ENCODE measurements around the gene GBF1. TPM values are rescaled to one million over a fixed set of nuclear protein-coding genes. Genes with fewer than 3 reads are reported as not detected.

The GBF1 gene
- polyA plus RNA-seq, 1 donor from 2014 or later: 14.9 TPM

DNA sequence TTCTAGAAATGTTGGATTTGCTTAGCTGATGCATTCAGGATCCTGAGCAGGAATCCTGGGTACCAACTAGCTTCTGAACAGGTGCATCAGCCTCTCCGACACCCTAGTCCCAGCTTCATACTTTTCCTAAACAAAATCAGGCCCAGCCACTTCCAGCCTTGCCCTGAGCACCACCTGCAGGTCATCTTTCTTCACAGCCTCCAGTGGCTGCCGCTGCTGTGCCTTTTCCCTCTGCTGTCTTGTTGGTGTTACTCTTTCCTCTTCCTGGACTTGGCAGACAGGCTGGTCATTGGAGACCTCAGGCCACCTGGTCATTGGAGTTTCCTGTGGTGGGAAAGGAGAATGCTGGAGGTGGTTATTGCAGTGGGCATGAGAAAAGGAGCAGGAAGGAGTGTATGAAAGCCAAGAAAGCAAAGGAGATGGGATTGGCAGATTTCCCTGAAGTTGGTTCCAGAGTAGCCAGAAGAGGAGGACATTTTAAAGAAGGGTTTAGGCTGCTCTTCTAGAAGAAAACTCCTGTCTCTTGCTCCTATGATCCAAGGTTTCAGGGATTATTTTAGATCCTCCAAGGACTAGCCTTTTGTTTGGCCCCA, 102.0 kb downstream of the GBF1 start:
- Histone ChIP-seq H3K9me2 (ENCODE audit: insufficient read depth, low read length) (no peaks in the 10 kb centered on the region), H2AFZ (ENCODE audit: low read depth, low read length) (no peak overlapping the region), H3F3A (ENCODE audit: insufficient read depth, low read length, poor library complexity, severe bottlenecking) (no peaks in the 10 kb centered on the region), H3K27me3 (ENCODE audit: insufficient read depth, low read depth, low read length) (no peaks in the 10 kb centered on the region), H3K4me2 (ENCODE audit: low read length) (no peak overlapping the region), H3K9ac (ENCODE audit: low read length) (no peak overlapping the region), H3K4me3 (ENCODE audit: low read length) (no peak overlapping the region), H3K79me2 (replicated peaks; ENCODE audit: insufficient read depth, low read length) (no peaks in the 10 kb centered on the region), H4K20me1 (ENCODE audit: insufficient read depth) (no peaks in the 10 kb centered on the region), H3K36me3 (ENCODE audit: insufficient read depth, low read length) (no peaks in the 10 kb centered on the region), H3K9me3 (ENCODE audit: low read length) (no peaks in the 10 kb centered on the region), H3K27ac (ENCODE audit: low read length) (no peak overlapping the region)
- TF ChIP-seq SMC3 (conservative IDR thresholded peaks at IDR 0.05; ENCODE audit: poor library complexity) (peak; percentile 42), CTCF (IDR thresholded peaks at IDR 0.05; ENCODE audit: poor library complexity, severe bottlenecking) (no peak), RAD21 (conservative IDR thresholded peaks at IDR 0.05) (peak; percentile 38), EZH2 (IDR thresholded peaks at IDR 0.05; ENCODE audit: borderline replicate concordance, insufficient read depth, low read length, poor library complexity, severe bottlenecking) (no peak), EP300 (conservative IDR thresholded peaks at IDR 0.05; ENCODE audit: poor library complexity, severe bottlenecking) (no peak), REST (IDR thresholded peaks at IDR 0.05; ENCODE audit: borderline replicate concordance) (no peak)

- H3K36me3 ChIP-seq (ENCODE audit: insufficient read depth, low read length): no peaks in the 10 kb centered on the region
Observed at GRCh38 chr10:102352066-102352715, 106.9 kb downstream of the GBF1 start.

More at GRCh38 chr10:102352066-102352715, 106.9 kb downstream of the GBF1 start:
- Histone ChIP-seq H3K9me2 (ENCODE audit: insufficient read depth, low read length) (no peaks in the 10 kb centered on the region), H3K4me2 (ENCODE audit: low read length) (no peak overlapping the region), H3K79me2 (replicated peaks; ENCODE audit: insufficient read depth, low read length) (no peaks in the 10 kb centered on the region), H3K27me3 (ENCODE audit: insufficient read depth, low read depth, low read length) (no peaks in the 10 kb centered on the region), H3K4me3 (ENCODE audit: low read length) (no peak overlapping the region), H4K20me1 (ENCODE audit: insufficient read depth) (no peaks in the 10 kb centered on the region), H3F3A (ENCODE audit: insufficient read depth, low read length, poor library complexity, severe bottlenecking) (no peaks in the 10 kb centered on the region), H3K9me3 (ENCODE audit: low read length) (no peaks in the 10 kb centered on the region), H2AFZ (ENCODE audit: low read depth, low read length) (no peak overlapping the region), H3K9ac (ENCODE audit: low read length) (no peak overlapping the region), H3K27ac (ENCODE audit: low read length) (no peak overlapping the region)
- TF ChIP-seq RAD21 (conservative IDR thresholded peaks at IDR 0.05) (peak; percentile 77), SMC3 (conservative IDR thresholded peaks at IDR 0.05; ENCODE audit: poor library complexity) (peak; percentile 90), CTCF (IDR thresholded peaks at IDR 0.05; ENCODE audit: poor library complexity, severe bottlenecking) (peak; percentile 91), EZH2 (IDR thresholded peaks at IDR 0.05; ENCODE audit: borderline replicate concordance, insufficient read depth, low read length, poor library complexity, severe bottlenecking) (no peak)

Data from neural cell (in vitro differentiated cells).